CD4-positive, alpha-beta T cell treated with Interleukin-2 at 100 ng/mL for 4 hours (primary cell): ENCODE data around the gene RBBP4.
"Not testable (repeated sequence)": the region's sequence is repeated elsewhere in the genome, so short reads cannot be mapped to it uniquely, and the experiment has no call there.

ENCODE experiments used
- DNase-seq: peaks from one replicate; pipeline ENCODE4 v3.0.0-alpha.2; 2020; ENCODE audit warnings: low spot score

RBBP4 gene

GRCh38 chr1:32639489-32640075 is 11.4 kb upstream of the RBBP4 start:
- no peak for DNase-seq

GRCh38 chr1:32642292-32642827 is 8.6 kb upstream of the RBBP4 start:
- DNase-seq, result not testable (repeated sequence)

- no peak for DNase-seq
These were observed 6.6 kb upstream of the RBBP4 start for GRCh38 chr1:32644426-32644825.

GRCh38 chr1:32647308-32648134 is 3.5 kb upstream of the RBBP4 start:
- no peak for DNase-seq

GRCh38 chr1:32650248-32650751 is 708 bp upstream of the RBBP4 start, which contains the start of gene ZBTB8OS:
TSS of gene ZBTB8OS (minus strand) at chr1:32650550. CDS start at chr1:32650529, 21 bp downstream.
- peak; percentile 92 for DNase-seq

GRCh38 chr1:32651461-32652073 is 559 bp downstream of the RBBP4 start:
- DNase-seq, result no peak

- no peak for DNase-seq
These were observed 1.4 kb downstream of the RBBP4 start for GRCh38 chr1:32652244-32652962.

GRCh38 chr1:32659581-32659980 is 8.6 kb downstream of the RBBP4 start:
- DNase-seq, result no peak

GRCh38 chr1:32665915-32666314 is 14.9 kb downstream of the RBBP4 start:
- DNase-seq, result no peak

GRCh38 chr1:32666901-32667566 is 16.0 kb downstream of the RBBP4 start:
- DNase-seq, result no peak

GRCh38 chr1:32668716-32669115 is 17.7 kb downstream of the RBBP4 start:
- DNase-seq, result not testable (repeated sequence)

GRCh38 chr1:32676945-32677344 is 25.9 kb downstream of the RBBP4 start:
- DNase-seq, result no peak

GRCh38 chr1:32679993-32680392 is 29.0 kb downstream of the RBBP4 start:
- not testable (repeated sequence) for DNase-seq

- DNase-seq, result no peak
These were observed 29.6 kb downstream of the RBBP4 start for GRCh38 chr1:32680642-32681041.

- no peak for DNase-seq
These were observed 30.5 kb downstream of the RBBP4 start for GRCh38 chr1:32681509-32681908.

- DNase-seq, result no peak
These were observed 31.0 kb downstream of the RBBP4 start for GRCh38 chr1:32681999-32682398.

- no peak for DNase-seq
These were observed 32.4 kb downstream of the RBBP4 start for GRCh38 chr1:32683397-32683796.

GRCh38 chr1:32684167-32684811 is 33.3 kb downstream of the RBBP4 start:
- no peak for DNase-seq

GRCh38 chr1:32685498-32685897 is 34.5 kb downstream of the RBBP4 start:
- no peak for DNase-seq

- DNase-seq, result no peak
These were observed 35.4 kb downstream of the RBBP4 start for GRCh38 chr1:32686387-32686786.
